Measurements from ENCODE around the gene LRRN2. TPM values are rescaled to one million over a fixed set of nuclear protein-coding genes. Genes with fewer than 3 reads are reported as not detected.

Gene LRRN2
- total RNA-seq, 2 experiments from 2014 or later, result not detected

GRCh38 chr1:204578867-204579664 is 106.5 kb downstream of the LRRN2 start:
- CTCF ChIA-PET, result no interaction called here
- H3K36me3 ChIP-seq (ENCODE audit: insufficient read depth, low read length), result no peaks in the 10 kb centered on the region
- H3K9me3 Mint-ChIP-seq, result no peaks in the 10 kb centered on the region
- H3K4me3 Mint-ChIP-seq, result peak overlapping the region; percentile 86
- H3K27me3 Mint-ChIP-seq, result no peaks in the 10 kb centered on the region
- H3K4me1 Mint-ChIP-seq (ENCODE audit: low read depth), result peaks cover 38% of the 10 kb centered on the region
- H3K27ac ChIP-seq (ENCODE audit: low read depth in 1 of 2, low read length in 2 of 2), result peak overlapping the region; percentile 25 to 69
- H3K9me3 ChIP-seq (ENCODE audit: control insufficient read depth in 1 of 2, insufficient read depth in 1 of 2, low read length in 2 of 2), result no peaks in the 10 kb centered on the region
- POLR2A ChIA-PET, result interaction anchor here (0.7 to 1.4 kb wide), 4 partner anchors 9 to 72 kb away, joined by 3 to 4 read pairs (median 3); no protein-coding TSS in a partner anchor
- no peaks in the 10 kb centered on the region for H3K27me3 ChIP-seq (ENCODE audit: control insufficient read depth in 1 of 2, insufficient read depth in 2 of 2, low read length in 2 of 2)
- H3K27ac Mint-ChIP-seq, result peak overlapping the region; percentile 88
- peak in 4 of 14 experiments; percentile 24 to 49 (median 28) for DNase-seq
- peaks cover 43% of the 10 kb centered on the region for H3K36me3 Mint-ChIP-seq (ENCODE audit: low read depth)
- peaks cover 28% of the 10 kb centered on the region for H3K4me1 ChIP-seq (ENCODE audit: insufficient read depth, low read length)
- ATAC-seq (ENCODE audit: poor library complexity), result peak; percentile 55
- no peak for TF ChIP-seq CTCF (IDR thresholded peaks at IDR 0.05)
- H3K4me3 ChIP-seq (ENCODE audit: low read length), result peak overlapping the region; percentile 53
- intact Hi-C loops (cut with DNase I, micrococcal nuclease), result no loop called here

- no peaks in the 10 kb centered on the region for H3K9me3 Mint-ChIP-seq
- Histone ChIP-seq H3K36me3 (ENCODE audit: insufficient read depth, low read length) (peaks cover 9% of the 10 kb centered on the region), H3K27me3 (ENCODE audit: control insufficient read depth in 1 of 2, insufficient read depth in 2 of 2, low read length in 2 of 2) (no peaks in the 10 kb centered on the region), H3K4me1 (ENCODE audit: insufficient read depth, low read length) (peaks cover 28% of the 10 kb centered on the region), H3K4me3 (ENCODE audit: low read length) (no peak overlapping the region), H3K27ac (ENCODE audit: low read depth in 1 of 2, low read length in 2 of 2) (peak overlapping the region; percentile 40 to 69), H3K9me3 (ENCODE audit: control insufficient read depth in 1 of 2, insufficient read depth in 1 of 2, low read length in 2 of 2) (no peaks in the 10 kb centered on the region)
- peaks cover 38% of the 10 kb centered on the region for H3K4me1 Mint-ChIP-seq (ENCODE audit: low read depth)
- CTCF ChIA-PET, result no interaction called here
- DNase-seq (no peak), ATAC-seq (ENCODE audit: poor library complexity) (no peak)
- no peaks in the 10 kb centered on the region for H3K27me3 Mint-ChIP-seq
- POLR2A ChIA-PET, result no interaction called here
- peak overlapping the region; percentile 88 for H3K27ac Mint-ChIP-seq
- H3K4me3 Mint-ChIP-seq, result no peak overlapping the region
- TF ChIP-seq CTCF (IDR thresholded peaks at IDR 0.05), result no peak
- H3K36me3 Mint-ChIP-seq (ENCODE audit: low read depth), result peaks cover 49% of the 10 kb centered on the region
- intact Hi-C loops (cut with DNase I, micrococcal nuclease), result no loop called here
Measured at GRCh38 chr1:204577794-204578478, 107.6 kb downstream of the LRRN2 start.

GRCh38 chr1:204576422-204576821 is 109.1 kb downstream of the LRRN2 start:
- Histone ChIP-seq H3K36me3 (ENCODE audit: insufficient read depth, low read length) (peaks cover 21% of the 10 kb centered on the region), H3K4me1 (ENCODE audit: insufficient read depth, low read length) (peaks cover 28% of the 10 kb centered on the region), H3K4me3 (ENCODE audit: low read length) (no peak overlapping the region), H3K27me3 (ENCODE audit: control insufficient read depth in 1 of 2, insufficient read depth in 2 of 2, low read length in 2 of 2) (no peaks in the 10 kb centered on the region), H3K27ac (ENCODE audit: low read depth in 1 of 2, low read length in 2 of 2) (no peak overlapping the region), H3K9me3 (ENCODE audit: control insufficient read depth in 1 of 2, insufficient read depth in 1 of 2, low read length in 2 of 2) (no peaks in the 10 kb centered on the region)
- ATAC-seq (ENCODE audit: poor library complexity), result no peak
- no peak for TF ChIP-seq CTCF (IDR thresholded peaks at IDR 0.05)
- no peak for DNase-seq
- Mint-ChIP-seq H3K9me3 (no peaks in the 10 kb centered on the region), H3K4me1 (ENCODE audit: low read depth) (peaks cover 38% of the 10 kb centered on the region), H3K36me3 (ENCODE audit: low read depth) (peaks cover 51% of the 10 kb centered on the region), H3K4me3 (no peak overlapping the region), H3K27ac (peak overlapping the region; percentile 88), H3K27me3 (no peaks in the 10 kb centered on the region)
- intact Hi-C loops (cut with DNase I, micrococcal nuclease), result no loop called here
- POLR2A ChIA-PET, result no interaction called here
- CTCF ChIA-PET, result no interaction called here
